IMR-90 (cell line): ENCODE results near the gene CACNA2D3. TPM values are rescaled to one million over a fixed set of nuclear protein-coding genes. Genes with fewer than 3 reads are reported as not detected.
A peak's percentile ranks its signal among the peaks of the same experiment; 100 is the strongest.

Experiments used
- ATAC-seq: fragments of 200-7000 bp; cut with Tn5 transposase; 2 replicates; pipeline ENCODE4 v1.9.1; 2020; ENCODE audit warnings: low read depth, mild to moderate bottlenecking, moderate library complexity
- BruUV-seq: library from RNA; stranded (reverse); fragments of 400-500 nt; replicated peaks from 2 replicates; lab custom pipeline; 2021; lab: Mats Ljungman, UMichigan
- CTCF ChIA-PET: fragments of 300-600 bp; formaldehyde crosslinking; extraction: SDS; loops from one replicate; lab custom pipeline; 2021; ENCODE audit warnings: antibody characterized with exemption; lab: Yijun Ruan, JAX
- POLR2A ChIA-PET: fragments of 300-600 bp; sonication (Branson Sonifier 250); formaldehyde crosslinking; loops from one replicate; lab custom pipeline; 2022; ENCODE audit warnings: antibody characterized with exemption; ENCODE audit not compliant: unreplicated experiment; lab: Charles Lee
- DNase-seq: peaks from one replicate; pipeline ENCODE4 v3.0.0; 2013
- H2AFZ ChIP-seq: replicated peaks from 2 replicates; pipeline ENCODE3; 2013; ENCODE audit warnings: low read length, mild to moderate bottlenecking; ENCODE audit not compliant: poor library complexity
- H2AK5ac ChIP-seq: 2 replicates; pipeline ENCODE4 v1.6.1; 2013; ENCODE audit warnings: low read depth, low read length, inconsistent platforms
- H2AK9ac ChIP-seq: replicated peaks from 2 replicates; pipeline ENCODE3; 2013; ENCODE audit warnings: mild to moderate bottlenecking, low read depth, low read length, moderate library complexity; ENCODE audit not compliant: poor library complexity
- H2BK120ac ChIP-seq: 2 replicates; pipeline ENCODE4 v1.6.1; 2013; ENCODE audit warnings: low read depth, low read length, inconsistent platforms
- H2BK15ac ChIP-seq: 3 replicates; pipeline ENCODE4 v1.6.1; 2013; ENCODE audit warnings: low read depth, low read length, inconsistent platforms
- H2BK20ac ChIP-seq: 2 replicates; pipeline ENCODE4 v1.6.1; 2013; ENCODE audit warnings: low read depth, mild to moderate bottlenecking, inconsistent platforms, low read length, moderate library complexity
- H2BK5ac ChIP-seq: 2 replicates; pipeline ENCODE4 v1.6.1; 2013; ENCODE audit warnings: mild to moderate bottlenecking, low read depth, low read length, inconsistent platforms; ENCODE audit not compliant: poor library complexity, severe bottlenecking
- H3K14ac ChIP-seq: replicated peaks from 2 replicates; pipeline ENCODE4 v1.6.1; 2013; ENCODE audit warnings: low read depth, low read length, inconsistent platforms
- H3K18ac ChIP-seq: 2 replicates; pipeline ENCODE4 v1.6.1; 2013; ENCODE audit warnings: low read depth, low read length, control low read depth
- H3K23ac ChIP-seq: 2 replicates; pipeline ENCODE4 v1.6.1; 2013; ENCODE audit warnings: low read depth, low read length, inconsistent platforms
- H3K27ac ChIP-seq: 2 replicates; pipeline ENCODE4 v1.5.1; 2013; ENCODE audit warnings: mild to moderate bottlenecking, control low read depth, low read length; ENCODE audit not compliant: insufficient read depth
- H3K27me3 ChIP-seq: 2 replicates; pipeline ENCODE4 v1.6.1; 2013; ENCODE audit warnings: low read length; ENCODE audit not compliant: control insufficient read depth, insufficient read depth
- H3K36me3 ChIP-seq: 2 replicates; pipeline ENCODE4 v1.6.1; 2013; ENCODE audit warnings: low read length, mixed read lengths; ENCODE audit not compliant: control insufficient read depth, insufficient read depth
- H3K4ac ChIP-seq: 2 replicates; pipeline ENCODE4 v1.6.1; 2013; ENCODE audit warnings: low read depth, low read length, inconsistent platforms
- H3K4me1 ChIP-seq: 2 replicates; pipeline ENCODE4 v1.6.1; 2013; ENCODE audit warnings: low read length, mixed read lengths; ENCODE audit not compliant: control insufficient read depth, insufficient read depth
- H3K4me2 ChIP-seq: 2 replicates; pipeline ENCODE4 v1.6.1; 2013; ENCODE audit warnings: low read depth, mild to moderate bottlenecking, control low read depth, low read length, moderate library complexity
- H3K4me3 ChIP-seq: 2 replicates; pipeline ENCODE4 v1.5.1; 2013; ENCODE audit warnings: low read depth, mild to moderate bottlenecking, control low read depth, low read length, moderate library complexity; ENCODE audit not compliant: insufficient read depth
- H3K56ac ChIP-seq: 2 replicates; pipeline ENCODE4 v1.6.1; 2013; ENCODE audit warnings: low read length, inconsistent platforms; ENCODE audit not compliant: insufficient read depth; ENCODE audit errors: extremely low read depth
- H3K79me1 ChIP-seq, 2 experiments: 2 replicates each; pipeline ENCODE4 v1.6.1; 2013; ENCODE audit warnings: low read length in 2 of 2, inconsistent platforms in 1 of 2, low read depth in 1 of 2
- H3K9ac ChIP-seq: 2 replicates; pipeline ENCODE4 v1.6.1; 2013; ENCODE audit warnings: low read depth, low read length, control low read depth
- H3K9me1 ChIP-seq: 2 replicates; pipeline ENCODE4 v1.6.1; 2013; ENCODE audit warnings: low read length, inconsistent platforms; ENCODE audit not compliant: insufficient read depth
- H3K9me3 ChIP-seq: 2 replicates; pipeline ENCODE4 v1.6.1; 2013; ENCODE audit warnings: low read length; ENCODE audit not compliant: control insufficient read depth, insufficient read depth
- H4K20me1 ChIP-seq: 2 replicates; pipeline ENCODE4 v1.6.1; 2013; ENCODE audit warnings: low read length, inconsistent platforms; ENCODE audit not compliant: insufficient read depth
- H4K5ac ChIP-seq: 2 replicates; pipeline ENCODE4 v1.6.1; 2013; ENCODE audit warnings: mild to moderate bottlenecking, low read depth, low read length, control low read depth
- H4K8ac ChIP-seq, 2 experiments: 2 replicates each; pipeline ENCODE4 v1.6.1; 2013; ENCODE audit warnings: low read depth in 2 of 2, low read length in 2 of 2, control low read depth in 1 of 2, inconsistent platforms in 1 of 2
- H4K91ac ChIP-seq: 2 replicates; pipeline ENCODE4 v1.6.1; 2013; ENCODE audit warnings: low read depth, low read length, inconsistent platforms; ENCODE audit not compliant: insufficient read depth
- CEBPB ChIP-seq: IDR thresholded peaks from 2 replicates; pipeline ENCODE4 v1.6.1; 2012; ENCODE audit warnings: low read depth, low read length, improper control_type of control experiment
- NFE2L2 ChIP-seq: fragments of 150-350 bp; IDR thresholded peaks from 2 replicates; pipeline ENCODE4 v1.6.1; 2016; ENCODE audit warnings: low read depth, mild to moderate bottlenecking, low read length
- POLR2A ChIP-seq: IDR thresholded peaks from 2 replicates; pipeline ENCODE4 v1.6.1; 2012; ENCODE audit warnings: mild to moderate bottlenecking, low read depth, low read length
- RCOR1 ChIP-seq: IDR thresholded peaks from 2 replicates; pipeline ENCODE4 v1.6.1; 2012; ENCODE audit warnings: mild to moderate bottlenecking, low read length, improper control_type of control experiment; ENCODE audit not compliant: insufficient replicate concordance
- SMC3 ChIP-seq: fragments of 150-350 bp; IDR thresholded peaks from 2 replicates; pipeline ENCODE4 v1.6.1; 2016; ENCODE audit warnings: low read depth, mild to moderate bottlenecking, antibody characterized with exemption, low read length, moderate library complexity
- WGBS, 2 experiments: methylation state at CpG; one replicate each; pipeline versions ENCODE4 v1.1.5 to v1.1.7; 2013; ENCODE audit warnings: missing lambda C conversion rate in 2 of 2; ENCODE audit not compliant: insufficient read length in 1 of 2; ENCODE audit errors: extremely low coverage in 2 of 2; 5-methylcytosine and 5-hydroxymethylcytosine counted together
- dilution Hi-C: fragments of 300-500 bp; cut with HindIII; formaldehyde crosslinking; loops from one replicate; pipeline ENCODE4 v1.14.3; 2018; ENCODE audit warnings: low sequenced_read_pairs; ENCODE audit not compliant: unreplicated experiment
- in situ Hi-C: fragments of 300-500 bp; cut with MboI; formaldehyde crosslinking; loops from 3 replicates; pipeline ENCODE4 v1.14.3; 2019; ENCODE audit warnings: low sequenced_read_pairs, inconsistent platforms, mixed read lengths
- intact Hi-C: fragments of 100-400 bp; cut with micrococcal nuclease; formaldehyde crosslinking; loops from 2 replicates; pipeline ENCODE4 v1.10.0; 2022
- polyA plus RNA-seq, 3 experiments: library from polyadenylated mRNA; depleted of rRNA; stranded (reverse); fragments of >200 nt; gene quantifications; 2 replicates each; pipeline ENCODE4 v1.2.3, GENCODE V29; 2012; ENCODE audit warnings: low replicate concordance in 1 of 3
- total RNA-seq: library from RNA; depleted of rRNA; stranded (reverse); fragments of >200 nt; gene quantifications from 2 replicates; pipeline ENCODE4 v1.2.3, GENCODE V29; 2012

Gene CACNA2D3
- total and polyA plus RNA-seq, 2 of the 4 experiments (the other 2 are of a cell fraction) = 0.36 to 0.41 TPM

DNA sequence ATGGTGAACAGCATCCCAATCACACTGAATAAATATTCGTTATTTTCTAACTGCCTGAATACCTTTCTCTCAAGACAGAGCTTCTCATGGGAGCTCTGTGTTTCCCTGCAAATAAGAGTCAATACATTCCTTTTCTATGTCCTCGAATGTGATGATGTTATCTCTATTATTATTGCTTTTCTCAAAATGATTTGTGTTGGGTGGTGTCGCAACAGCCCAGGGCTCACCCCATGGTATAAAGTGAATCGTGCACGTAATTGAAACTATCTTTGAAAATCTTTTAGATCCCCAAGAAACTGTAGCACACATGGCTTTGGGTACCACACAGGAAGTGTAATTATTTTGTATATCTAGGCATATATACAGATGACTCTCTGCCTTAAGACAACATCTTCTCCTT lies 996.1 kb downstream of the CACNA2D3 start:
- POLR2A ChIA-PET = no interaction called here

More for the DNA sequence above, 996.1 kb downstream of the CACNA2D3 start:
- intact Hi-C loops (no loop called here), in situ Hi-C loops (no loop called here), dilution Hi-C loops (no loop called here)
- Histone ChIP-seq H3K14ac (no peak overlapping the region), H3K23ac (no peak overlapping the region), H2AFZ (no peak overlapping the region), H2AK5ac (no peak overlapping the region), H3K79me1 (no peaks in the 10 kb centered on the region), H3K4me2 (no peak overlapping the region), H3K27ac (no peak overlapping the region), H3K9ac (no peak overlapping the region), H3K27me3 (no peaks in the 10 kb centered on the region), H3K4me1 (no peaks in the 10 kb centered on the region), H4K8ac (no peak overlapping the region), H3K4me3 (no peak overlapping the region), H3K56ac (no peak overlapping the region), H4K91ac (no peak overlapping the region), H3K9me3 (no peaks in the 10 kb centered on the region), H2BK5ac (no peak overlapping the region), H3K18ac (no peak overlapping the region), H4K5ac (no peak overlapping the region), H4K20me1 (no peaks in the 10 kb centered on the region), H3K36me3 (no peaks in the 10 kb centered on the region), H2AK9ac (no peak overlapping the region), H2BK120ac (no peak overlapping the region), H2BK20ac (no peak overlapping the region), H2BK15ac (no peak overlapping the region), H3K9me1 (no peaks in the 10 kb centered on the region), H3K4ac (no peak overlapping the region)
- TF ChIP-seq NFE2L2 = no peak
- TF ChIP-seq SMC3 = no peak
- no peak for TF ChIP-seq RCOR1
- no peak for TF ChIP-seq POLR2A
- peak; percentile 69 for TF ChIP-seq CEBPB
- no CpG with 5 or more reads among the region's 5 CpGs for WGBS, 2 experiments
- no peak for ATAC-seq
- no peak for DNase-seq
- CTCF ChIA-PET = no interaction called here
- BruUV-seq = no TSS peak
